ENCODE measurements around the gene ABHD3.

- TF ChIP-seq GATA3 (IDR thresholded peaks at IDR 0.05; ENCODE audit: low read depth, low read length): no peak
- TF ChIP-seq GATA2 (IDR thresholded peaks at IDR 0.05; ENCODE audit: low read depth, low read length): no peak
Measured at GRCh38 chr18:21660078-21660477, 44.5 kb downstream of the ABHD3 start.

Measured in SH-SY5Y (cell line).